Glutamatergic neuron (in vitro differentiated cells): ENCODE measurements around the gene TBC1D9B. TPM values are rescaled to one million over a fixed set of nuclear protein-coding genes. Genes with fewer than 3 reads are reported as not detected.

ENCODE experiments used
- DNase-seq: peaks from one replicate; pipeline ENCODE4 v3.0.0; 2022
- H3K27ac Mint-ChIP-seq: one replicate; pipeline ENCODE4 v1.8.0; 2020; ENCODE audit warnings: mild to moderate bottlenecking, mixed read lengths, inconsistent platforms; ENCODE audit not compliant: unreplicated experiment
- H3K27me3 Mint-ChIP-seq: one replicate; pipeline ENCODE4 v1.8.0; 2020; ENCODE audit warnings: mild to moderate bottlenecking, moderate library complexity, mixed read lengths, inconsistent platforms; ENCODE audit not compliant: unreplicated experiment
- H3K36me3 Mint-ChIP-seq: one replicate; pipeline ENCODE4 v1.8.0; 2020; ENCODE audit warnings: mild to moderate bottlenecking, mixed read lengths, inconsistent platforms; ENCODE audit not compliant: unreplicated experiment
- H3K4me1 Mint-ChIP-seq: one replicate; pipeline ENCODE4 v1.8.0; 2020; ENCODE audit warnings: mild to moderate bottlenecking, low read depth, mixed read lengths, inconsistent platforms; ENCODE audit not compliant: unreplicated experiment
- H3K4me3 Mint-ChIP-seq: one replicate; pipeline ENCODE4 v1.8.0; 2020; ENCODE audit warnings: mild to moderate bottlenecking, mixed read lengths, inconsistent platforms; ENCODE audit not compliant: unreplicated experiment
- H3K9me3 Mint-ChIP-seq: one replicate; pipeline ENCODE4 v1.8.0; 2020; ENCODE audit warnings: mild to moderate bottlenecking, moderate library complexity, mixed read lengths, inconsistent platforms; ENCODE audit not compliant: unreplicated experiment
- CTCF ChIP-seq: fragments of 200-600 bp; sonication (generic); IDR thresholded peaks from one replicate; pipeline ENCODE4 v1.5.0; 2021; ENCODE audit not compliant: partially characterized antibody, unreplicated experiment
- long read RNA-seq: library from polyadenylated mRNA; unstranded; transcript quantifications from one replicate; pipeline ENCODE4 v2.0.0, GENCODE V29; 2020; ENCODE audit not compliant: unreplicated experiment
- total RNA-seq: library from RNA; stranded (reverse); fragmentation: NEBNext Ultra II Directional; extraction: Animal tissue kit (Norgen Biotek cat#: 25700); gene quantifications from one replicate; pipeline ENCODE4 v1.2.1, GENCODE V29; 2021; ENCODE audit not compliant: unreplicated experiment

TBC1D9B gene
- total RNA-seq = 81.8 TPM
- long read RNA-seq, partial matches to known transcripts = 9 of 17 reads
- long read RNA-seq, other reads (novel, unspliced or antisense) = 7 of 17 reads

GRCh38 chr5:179907556-179908324 is at the start of gene TBC1D9B:
Gene TBC1D9B (minus strand): TSS chr5:179907897. CDS start chr5:179907821, 76 bp downstream.
- peaks cover 4% of the 10 kb centered on the region for H3K36me3 Mint-ChIP-seq
- peaks cover 9% of the 10 kb centered on the region for H3K27me3 Mint-ChIP-seq
- H3K27ac Mint-ChIP-seq = no peak within 1 kb of the TSS

GRCh38 chr5:179955630-179956029 is 47.9 kb upstream of the TBC1D9B start:
- Mint-ChIP-seq H3K9me3 (peaks cover 1% of the 10 kb centered on the region), H3K27ac (no peak overlapping the region), H3K36me3 (peaks cover 6% of the 10 kb centered on the region), H3K4me3 (no peak overlapping the region), H3K4me1 (peaks cover 1% of the 10 kb centered on the region), H3K27me3 (no peaks in the 10 kb centered on the region)
- no peak for TF ChIP-seq CTCF
- DNase-seq = no peak

More at GRCh38 chr5:179907556-179908324, at the start of gene TBC1D9B:
- H3K4me1 Mint-ChIP-seq = peaks cover 4% of the 10 kb centered on the region
- TF ChIP-seq CTCF = peak; percentile 31
- peak; percentile 70 for DNase-seq
- H3K4me3 Mint-ChIP-seq = peak within 1 kb of the TSS; percentile 86
- peaks cover 6% of the 10 kb centered on the region for H3K9me3 Mint-ChIP-seq

- Mint-ChIP-seq H3K27ac (no peak overlapping the region), H3K36me3 (peaks cover 8% of the 10 kb centered on the region), H3K9me3 (peaks cover 1% of the 10 kb centered on the region), H3K27me3 (no peaks in the 10 kb centered on the region), H3K4me1 (peaks cover 1% of the 10 kb centered on the region), H3K4me3 (no peak overlapping the region)
- TF ChIP-seq CTCF = no peak
- DNase-seq = no peak
These were observed 47.4 kb upstream of the TBC1D9B start for GRCh38 chr5:179955062-179955461.

DNA sequence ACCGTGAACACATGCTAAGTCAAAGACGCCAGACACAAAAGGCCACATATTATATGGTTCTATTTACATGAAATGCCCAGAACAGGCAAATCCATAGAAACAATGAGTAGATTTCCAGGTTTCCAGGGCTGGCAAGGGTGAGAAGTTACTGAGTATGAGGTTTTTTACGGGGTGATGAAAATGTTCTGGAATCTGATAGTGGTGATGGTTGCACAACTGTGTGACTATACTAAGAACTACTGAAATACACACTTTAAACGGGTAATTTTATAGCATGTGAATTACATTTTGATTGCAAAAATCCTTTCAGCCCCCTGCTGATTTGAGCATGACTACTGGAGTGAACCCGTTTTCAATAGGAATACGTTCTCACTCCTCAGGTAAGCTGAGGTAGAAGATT is 46.7 kb upstream of the TBC1D9B start:
- Mint-ChIP-seq H3K4me3 (no peak overlapping the region), H3K4me1 (peaks cover 1% of the 10 kb centered on the region), H3K27me3 (no peaks in the 10 kb centered on the region), H3K36me3 (peaks cover 8% of the 10 kb centered on the region), H3K27ac (no peak overlapping the region), H3K9me3 (peaks cover 1% of the 10 kb centered on the region)
- TF ChIP-seq CTCF = no peak
- DNase-seq = no peak

DNA sequence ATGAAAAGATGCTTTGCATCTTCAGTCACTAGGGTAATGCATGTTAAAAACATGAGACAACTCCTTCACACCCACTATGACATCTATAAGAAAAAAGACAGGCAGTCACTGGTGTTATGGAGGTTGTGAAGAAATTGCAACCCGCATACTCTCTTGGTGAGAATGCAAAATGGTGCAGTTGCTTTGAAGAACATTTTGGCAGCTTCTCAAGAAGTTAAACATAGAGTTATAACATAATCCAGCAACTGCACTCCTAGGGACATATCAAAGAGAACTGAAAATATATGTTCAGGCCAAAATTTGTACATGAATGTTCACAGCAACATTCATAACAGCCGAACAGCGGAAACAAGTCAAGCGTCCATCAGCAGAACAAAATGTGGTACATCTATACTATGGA is 46.3 kb upstream of the TBC1D9B start:
- Mint-ChIP-seq H3K9me3 (peaks cover 1% of the 10 kb centered on the region), H3K4me1 (peaks cover 1% of the 10 kb centered on the region), H3K36me3 (peaks cover 8% of the 10 kb centered on the region), H3K27ac (no peak overlapping the region), H3K4me3 (no peak overlapping the region), H3K27me3 (no peaks in the 10 kb centered on the region)
- TF ChIP-seq CTCF = no peak
- no peak for DNase-seq
